HG03520 (cell line): ENCODE measurements around the gene HRCT1.
"Not testable (repeated sequence)": the region's sequence is repeated elsewhere in the genome, so short reads cannot be mapped to it uniquely, and the experiment has no call there.

ENCODE experiments used
- ATAC-seq: cut with Tn5 transposase; IDR thresholded peaks from one replicate; pipeline ENCODE4 v1.9.1; 2021; ENCODE audit warnings: mild to moderate bottlenecking, moderate library complexity; ENCODE audit not compliant: unreplicated experiment

Gene HRCT1

DNA sequence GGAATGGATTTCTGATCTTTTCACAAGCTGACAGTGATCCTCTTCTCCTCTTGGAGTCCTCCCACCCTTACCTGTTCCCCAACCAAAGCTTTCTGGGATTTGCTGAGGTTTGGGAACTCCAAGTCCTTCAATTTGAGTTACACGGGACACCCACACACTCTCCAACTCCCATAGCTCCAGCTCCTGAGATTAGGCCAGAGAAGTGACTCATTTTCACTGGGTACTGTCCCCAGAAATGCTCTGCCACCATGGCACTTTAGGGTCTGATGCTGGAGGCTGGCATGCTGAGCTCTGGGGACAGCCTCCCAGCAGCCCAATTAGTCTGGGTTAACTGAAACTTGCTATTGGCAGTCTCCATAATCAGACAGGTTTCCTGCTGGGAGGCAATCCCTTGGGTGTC lies 14.0 kb upstream of the HRCT1 start:
- no peak for ATAC-seq

DNA sequence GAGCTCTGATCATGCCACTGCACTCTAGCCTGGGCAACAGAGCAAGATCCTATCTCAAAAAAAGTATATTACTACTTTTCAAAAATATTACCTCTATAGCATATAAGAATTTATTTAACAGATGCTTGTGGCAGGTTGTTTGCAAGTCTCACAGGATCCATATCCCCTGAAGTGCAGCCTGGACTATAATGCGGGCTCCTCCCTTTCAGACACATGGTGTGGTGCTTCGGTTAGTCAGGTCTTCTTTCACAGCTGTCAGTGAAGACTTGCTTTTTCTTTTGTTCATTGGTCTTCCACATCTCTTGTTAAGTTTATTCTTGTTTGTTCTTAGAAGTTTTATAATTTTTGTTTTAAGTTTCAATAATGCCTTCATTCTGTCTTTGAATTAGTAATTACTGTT lies 9.4 kb upstream of the HRCT1 start:
- ATAC-seq = no peak

DNA sequence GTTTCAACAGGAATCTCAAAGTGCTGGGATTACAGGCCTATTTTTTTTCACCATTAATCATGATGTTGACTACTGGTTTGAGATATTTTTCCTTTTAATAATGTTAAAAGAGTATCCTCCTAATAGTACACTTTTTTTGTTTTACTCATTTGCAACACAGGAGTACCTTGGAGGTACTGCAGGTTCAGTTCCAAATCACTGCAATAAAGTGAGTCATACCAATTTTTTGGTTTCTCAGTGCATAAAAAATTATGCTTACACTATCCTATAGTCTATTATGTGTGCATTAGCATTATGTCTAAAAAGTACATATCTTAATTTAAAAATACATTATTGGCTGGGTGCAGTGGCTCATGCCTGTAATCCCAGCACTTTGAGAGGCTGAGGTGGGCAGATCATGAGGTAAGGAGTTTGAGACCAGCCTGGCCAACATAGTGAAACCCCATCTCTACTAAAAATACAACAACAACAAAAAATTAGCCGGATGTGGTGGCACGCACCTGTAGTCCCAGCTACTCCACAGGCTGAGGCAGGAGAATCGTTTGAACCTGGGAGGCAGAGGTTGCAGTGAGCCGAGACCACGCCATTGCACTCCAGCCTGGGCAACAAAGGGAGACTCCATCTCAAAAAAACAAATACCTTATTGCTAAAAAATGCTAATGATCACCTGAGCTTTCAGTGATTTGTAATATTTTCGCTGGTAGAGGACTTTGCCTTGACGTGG lies 8.5 kb upstream of the HRCT1 start:
- not testable (repeated sequence) for ATAC-seq

GRCh38 chr9:35898337-35898736 lies 7.7 kb upstream of the HRCT1 start:
- no peak for ATAC-seq

GRCh38 chr9:35899021-35899420 lies 7.0 kb upstream of the HRCT1 start:
- ATAC-seq = no peak

DNA sequence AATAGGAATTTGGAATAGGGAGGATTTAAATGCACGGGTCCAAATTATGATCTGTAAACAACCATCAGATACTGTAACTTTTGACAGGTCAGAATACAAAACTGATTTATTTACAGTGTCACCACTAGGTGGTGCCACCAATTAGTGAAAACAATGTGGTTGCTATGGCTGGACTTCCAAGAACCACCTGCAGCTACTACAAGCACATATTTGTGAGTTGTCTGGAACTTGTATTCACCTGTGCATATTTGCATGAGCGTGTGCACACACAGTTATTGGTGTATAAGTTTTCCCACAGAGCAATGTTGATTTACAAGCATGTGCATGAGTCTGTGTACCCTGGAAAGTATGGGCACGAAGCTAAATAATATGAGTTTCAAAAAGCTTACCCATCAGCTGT lies 3.0 kb upstream of the HRCT1 start:
- ATAC-seq = no peak

GRCh38 chr9:35904338-35904737 lies 1.7 kb upstream of the HRCT1 start:
- no peak for ATAC-seq

GRCh38 chr9:35905051-35905781 lies 786 bp upstream of the HRCT1 start:
- ATAC-seq = no peak

DNA sequence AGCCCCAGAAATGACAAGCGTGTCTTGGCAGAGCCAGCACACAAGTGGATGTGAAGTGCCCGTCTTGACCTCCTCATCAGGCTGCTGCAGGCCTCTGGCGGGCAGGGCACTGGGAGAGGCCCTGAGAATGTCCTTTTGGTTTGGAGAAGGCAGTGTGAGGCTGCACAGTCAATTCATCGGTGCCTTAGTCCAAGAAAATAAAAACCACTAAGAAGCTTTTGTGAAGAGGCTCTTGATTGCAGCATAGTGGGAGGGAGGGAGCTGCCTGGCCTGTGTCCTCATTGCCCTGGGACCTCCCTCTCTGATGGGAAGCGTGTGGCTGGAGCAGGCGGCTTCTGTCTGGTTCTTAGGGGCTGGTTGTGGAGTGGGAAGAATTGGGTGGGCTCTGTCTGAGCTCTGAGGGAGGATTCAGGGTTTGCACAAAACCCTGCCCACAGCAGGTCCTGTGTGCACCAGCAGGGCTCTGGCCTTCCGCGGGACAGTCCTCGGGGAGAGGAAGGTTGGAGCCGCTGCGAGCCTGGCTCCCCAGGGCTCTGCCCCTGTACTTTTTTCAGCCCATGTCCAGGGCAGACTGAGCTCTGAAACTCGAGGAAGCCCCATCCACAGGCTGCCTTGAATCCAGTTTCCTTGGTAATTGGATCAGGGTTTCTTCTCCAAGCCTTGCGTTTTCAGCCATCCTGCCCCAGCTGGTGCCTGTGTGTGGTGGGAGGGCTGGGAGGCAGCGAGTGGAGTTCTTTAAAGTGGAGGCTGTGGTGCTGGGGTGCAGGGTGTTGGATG lies 1.1 kb downstream of the HRCT1 start:
- ATAC-seq = no peak

DNA sequence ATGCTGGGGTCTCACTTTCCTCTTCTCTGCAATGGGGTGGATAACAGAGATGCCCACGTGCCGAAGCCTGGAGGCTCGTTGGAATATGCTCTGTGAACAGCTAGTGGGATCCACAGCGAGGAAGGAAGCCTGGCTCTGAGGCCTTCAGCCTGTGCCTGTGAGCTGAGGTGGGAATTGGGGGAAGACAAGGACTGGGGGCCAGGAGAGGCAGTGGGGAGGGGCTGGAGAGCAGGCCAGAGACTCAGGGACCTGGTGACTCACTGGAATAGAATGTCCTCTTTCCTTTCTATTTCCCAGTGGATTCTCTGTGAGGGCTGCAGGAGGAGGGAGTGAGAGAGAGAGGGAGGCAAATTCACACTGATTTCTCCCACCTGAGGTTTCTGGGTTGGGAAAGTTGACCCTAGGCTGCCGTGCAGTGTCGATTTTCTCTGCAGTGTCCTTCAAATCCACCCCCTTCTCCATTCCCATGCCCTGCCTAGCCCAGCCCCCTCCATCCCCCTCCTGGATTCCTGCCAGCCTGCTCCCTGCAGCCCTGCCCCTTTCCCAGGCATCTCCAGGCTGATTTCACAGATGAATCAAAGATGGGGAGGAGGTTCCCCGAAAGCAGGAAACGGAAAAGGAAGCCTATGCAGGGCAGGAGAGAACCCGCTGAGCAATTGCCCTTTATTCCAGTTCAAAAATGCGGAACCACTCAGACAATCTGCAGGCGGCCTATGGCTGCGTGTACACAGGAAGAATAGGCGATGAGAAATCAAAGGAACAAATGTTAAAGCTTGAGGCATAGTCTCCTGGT lies 1.9 kb downstream of the HRCT1 start:
- no peak for ATAC-seq

DNA sequence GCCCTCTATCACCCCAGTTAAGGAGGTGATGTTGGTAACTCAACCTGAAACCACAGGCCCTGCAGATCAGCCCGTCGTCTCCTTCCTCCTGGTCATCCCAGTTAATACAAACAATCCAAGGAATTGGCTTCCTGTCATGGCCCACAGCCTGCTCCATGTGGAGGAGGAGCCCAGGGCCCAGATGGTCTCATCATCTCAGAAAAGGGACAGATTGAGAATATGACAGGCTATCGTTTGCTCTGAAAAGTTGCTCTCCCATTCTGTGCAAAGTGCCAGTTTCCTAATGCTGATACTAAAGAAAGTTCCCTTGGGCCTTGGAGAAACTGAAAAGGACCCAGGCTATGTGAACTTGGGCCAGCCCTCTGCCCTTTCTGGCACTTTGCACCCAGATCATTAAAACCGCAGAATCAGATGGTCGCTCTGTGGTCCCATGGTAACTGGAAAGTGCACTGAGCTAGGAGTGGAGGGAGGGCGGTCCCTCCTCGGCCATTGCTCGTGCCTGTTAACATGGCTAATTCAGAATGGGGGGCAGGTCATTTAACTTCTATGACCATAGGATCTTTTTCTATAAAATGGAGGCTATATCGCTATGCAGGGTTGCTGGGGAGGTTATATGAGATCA lies 2.6 kb downstream of the HRCT1 start:
- no peak for ATAC-seq

GRCh38 chr9:35909274-35909673 lies 3.3 kb downstream of the HRCT1 start, which contains the start of gene SPAAR:
Gene SPAAR (plus strand): TSS chr9:35909490. CDS start chr9:35910464, 974 bp downstream.
- no peak for ATAC-seq

DNA sequence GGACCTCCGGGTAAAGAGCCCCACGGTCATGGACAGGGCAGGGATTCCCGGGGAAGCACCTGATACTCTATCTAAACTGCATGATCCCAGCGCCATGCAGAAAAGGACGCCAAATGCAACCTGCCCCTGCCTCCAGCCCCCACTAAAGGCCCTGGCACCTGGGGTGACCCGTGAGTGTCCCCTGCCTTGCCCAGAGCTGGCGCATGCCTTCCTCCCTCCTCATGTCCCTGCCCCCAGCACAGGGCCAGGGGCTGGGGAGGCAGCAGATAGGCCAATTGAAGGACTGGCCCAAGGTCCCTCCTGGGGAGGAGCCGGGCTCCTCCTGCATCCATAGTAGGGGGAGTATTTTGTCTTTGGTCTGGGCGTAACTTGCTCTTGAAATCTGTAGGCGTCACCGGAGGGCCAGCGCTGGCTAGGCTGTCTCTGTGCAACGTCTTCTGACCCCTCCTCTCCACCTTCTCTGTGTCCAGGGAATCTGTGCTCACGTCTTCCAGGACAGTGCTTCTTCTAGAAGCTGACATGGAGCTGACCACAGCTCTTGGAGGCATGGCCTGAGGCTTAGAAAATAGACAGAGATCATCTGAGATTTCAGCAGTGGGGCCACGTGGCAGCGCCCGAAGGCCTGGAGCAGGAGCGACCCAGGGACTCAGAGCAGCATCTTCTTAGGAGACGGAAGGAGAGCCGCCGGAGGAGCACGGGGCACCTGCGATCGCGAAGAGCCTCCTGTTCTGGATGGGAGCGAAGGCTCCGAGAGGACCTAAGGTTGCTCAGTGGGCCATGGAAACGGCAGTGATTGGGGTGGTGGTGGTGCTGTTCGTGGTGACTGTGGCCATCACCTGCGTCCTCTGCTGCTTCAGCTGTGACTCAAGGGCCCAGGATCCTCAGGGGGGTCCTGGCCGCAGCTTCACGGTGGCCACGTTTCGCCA lies 3.9 kb downstream of the HRCT1 start:
- no peak for ATAC-seq

DNA sequence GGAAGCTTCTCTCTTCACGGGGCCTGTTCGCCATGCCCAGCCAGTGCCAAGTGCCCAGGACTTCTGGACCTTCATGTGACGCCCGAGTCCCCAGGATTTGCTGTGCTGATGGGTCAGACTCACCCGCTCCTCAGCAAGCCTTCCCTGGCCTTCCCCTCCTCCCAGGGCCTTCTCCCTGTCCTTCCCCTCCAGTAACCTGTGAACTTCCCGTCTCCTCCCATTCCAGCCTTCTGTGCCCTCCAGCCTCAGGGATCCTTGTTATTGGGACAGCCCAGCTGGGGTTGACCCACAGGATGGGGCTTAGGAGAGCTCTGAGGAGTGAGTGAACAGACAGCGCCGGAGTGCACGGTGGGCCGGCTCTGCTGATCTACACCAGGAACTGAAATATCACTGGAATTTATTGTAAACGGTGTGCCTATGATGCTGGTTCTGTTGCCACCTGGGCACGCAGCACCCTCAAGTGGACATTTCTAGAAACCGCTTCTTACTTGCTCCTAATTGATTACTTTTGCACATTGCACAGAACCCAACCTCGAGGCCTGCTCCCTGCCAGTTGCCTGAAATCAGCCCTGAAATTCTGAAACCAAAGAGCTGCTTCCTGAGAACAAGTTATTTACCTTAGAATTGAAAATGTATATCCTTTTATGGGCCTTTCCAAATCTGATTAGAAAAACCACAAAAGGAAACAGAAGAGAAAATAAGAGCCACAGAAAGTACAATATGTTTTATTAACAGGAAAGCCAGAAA lies 4.8 kb downstream of the HRCT1 start:
- ATAC-seq = no peak

- no peak for ATAC-seq
These were observed 5.7 kb downstream of the HRCT1 start for GRCh38 chr9:35911690-35912089.

GRCh38 chr9:35912791-35913400 lies 6.9 kb downstream of the HRCT1 start:
- ATAC-seq = no peak

GRCh38 chr9:35913429-35913828 lies 7.4 kb downstream of the HRCT1 start:
- not testable (repeated sequence) for ATAC-seq

DNA sequence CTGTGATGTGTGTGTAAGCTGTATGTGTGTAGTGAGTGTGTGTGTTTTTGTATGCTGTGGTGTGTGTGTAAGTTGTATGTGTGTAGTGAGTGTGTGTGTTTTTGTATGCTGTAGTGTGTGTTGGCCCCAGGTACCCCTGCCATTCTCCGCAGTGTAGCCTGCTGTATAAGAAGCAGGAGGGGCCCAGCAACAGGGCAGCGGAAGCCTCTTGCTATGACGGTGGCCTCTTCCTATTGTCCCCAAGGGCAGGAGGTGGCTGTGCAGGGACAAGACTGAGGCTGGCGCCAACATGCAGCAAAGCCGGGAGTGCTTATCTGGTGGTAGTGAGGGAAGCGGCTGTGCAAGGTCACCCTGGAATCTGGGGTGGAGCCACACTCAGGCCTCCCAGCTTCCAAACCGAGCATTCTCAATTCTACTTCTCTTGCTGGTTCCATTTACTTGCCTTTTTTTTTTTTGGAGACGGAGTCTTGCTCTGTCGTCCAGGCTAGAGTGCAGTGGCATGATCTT lies 8.4 kb downstream of the HRCT1 start:
- no peak for ATAC-seq
